ENCODE measurements around the gene ALKAL2. TPM values are rescaled to one million over a fixed set of nuclear protein-coding genes. Genes with fewer than 3 reads are reported as not detected.
A peak's percentile ranks its signal among the peaks of the same experiment; 100 is the strongest.

Gene ALKAL2
- total and polyA plus RNA-seq, 2 of the 13 experiments (the other 11 are each of a cell fraction or from before 2014, with no cell fraction given) = 0.22 to 1.7 TPM

DNA sequence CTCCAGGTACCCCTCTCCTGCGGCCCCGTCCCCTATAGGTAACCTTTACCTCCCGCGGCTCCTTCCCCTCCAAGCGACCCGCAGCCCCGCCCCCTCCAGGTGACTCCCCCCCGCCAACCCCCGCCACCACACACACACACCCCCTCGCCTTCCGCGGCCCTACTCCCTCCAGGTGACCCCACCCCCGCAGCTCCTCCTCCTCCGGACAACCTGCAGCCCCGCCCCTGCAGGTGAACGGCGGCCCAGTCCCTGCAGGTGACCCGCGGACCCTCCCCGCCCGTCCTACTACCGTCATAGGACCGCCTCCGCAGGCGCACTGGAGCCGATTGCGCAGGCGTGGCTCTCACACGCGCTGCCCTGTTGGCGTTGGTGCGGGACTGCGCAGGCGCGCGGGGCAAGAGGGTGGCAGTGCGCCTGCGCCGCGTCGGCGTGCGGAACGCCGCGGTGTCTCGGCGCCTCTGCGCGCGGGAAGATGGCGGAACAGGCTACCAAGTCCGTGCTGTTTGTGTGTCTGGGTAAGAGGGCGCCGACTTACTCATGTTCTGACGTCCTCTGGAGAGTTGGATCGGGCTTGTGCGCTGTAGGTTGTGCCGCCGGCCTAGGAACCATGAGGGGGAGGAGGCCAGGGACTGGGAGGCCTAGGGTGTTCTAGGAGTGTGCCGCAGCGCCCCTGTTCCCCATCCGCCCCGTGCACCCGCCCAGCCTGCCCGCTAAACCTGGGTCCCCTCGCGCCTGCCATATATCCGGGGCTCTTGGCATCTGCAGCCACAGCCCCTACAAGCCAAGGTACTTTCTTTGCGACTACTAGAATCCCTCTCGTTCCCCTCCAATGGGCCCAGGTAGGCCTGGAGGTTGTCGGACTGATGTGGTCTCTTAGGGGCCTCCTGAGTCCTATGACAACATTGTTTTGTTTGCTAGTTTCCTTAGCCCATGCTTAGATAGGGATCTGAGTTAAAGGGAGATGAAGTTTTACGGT lies 23.1 kb downstream of the ALKAL2 start, which contains the start of gene ACP1 (continued):
- TF ChIP-seq RBAK (CRISPR knock-in tag; IDR thresholded peaks at IDR 0.05) (no peak), ZNF605 (CRISPR knock-in tag; IDR thresholded peaks at IDR 0.05) (peak; percentile 72; the same call in 1 of the 2 replicates), RXRB (CRISPR knock-in tag; IDR thresholded peaks at IDR 0.05; ENCODE audit: borderline replicate concordance) (0 out of 2 replicates have a peak, but pooled peaks have one; percentile 31), ZNF557 (CRISPR knock-in tag; IDR thresholded peaks at IDR 0.05) (no peak), TCF7L2 (IDR thresholded peaks at IDR 0.05; ENCODE audit: low read depth, low read length) (no peak), SP4 (CRISPR knock-in tag; IDR thresholded peaks at IDR 0.05) (peak; percentile 79), ZNF562 (CRISPR knock-in tag; IDR thresholded peaks at IDR 0.05; ENCODE audit: borderline replicate concordance) (no peak), ZNF383 (CRISPR knock-in tag; IDR thresholded peaks at IDR 0.05; ENCODE audit: borderline replicate concordance) (no peak), ZNF160 (CRISPR knock-in tag; IDR thresholded peaks at IDR 0.05) (0 out of 2 replicates have a peak, but pooled peaks have one; percentile 82), MEIS1 (CRISPR knock-in tag; IDR thresholded peaks at IDR 0.05; ENCODE audit: borderline replicate concordance) (peak; percentile 29; the same call in 1 of the 2 replicates), NCOA1 (CRISPR knock-in tag; IDR thresholded peaks at IDR 0.05) (no peak), MZF1 (CRISPR knock-in tag; IDR thresholded peaks at IDR 0.05; ENCODE audit: borderline replicate concordance) (no peak), FLYWCH1 (CRISPR knock-in tag; IDR thresholded peaks at IDR 0.05) (no peak), RBM22 (optimal IDR thresholded peaks at IDR 0.05; ENCODE audit: low read length) (peak; percentile 55), SOX6 (IDR thresholded peaks at IDR 0.05) (no peak), SOX6 (CRISPR knock-in tag; IDR thresholded peaks at IDR 0.05) (peak; percentile 82), ISX (CRISPR knock-in tag; conservative IDR thresholded peaks at IDR 0.05) (no peak), ZNF776 (CRISPR knock-in tag; IDR thresholded peaks at IDR 0.05) (peak; percentile 93), ZBTB1 (CRISPR knock-in tag; IDR thresholded peaks at IDR 0.05; ENCODE audit: borderline replicate concordance) (no peak), TCF7 (IDR thresholded peaks at IDR 0.05; ENCODE audit: low read depth) (no peak), IRF2 (CRISPR knock-in tag; IDR thresholded peaks at IDR 0.05) (peak; percentile 36; the same call in 1 of the 2 replicates), ZNF30 (CRISPR knock-in tag; IDR thresholded peaks at IDR 0.05) (no peak), ZNF232 (CRISPR knock-in tag; IDR thresholded peaks at IDR 0.05; ENCODE audit: borderline replicate concordance) (peak; percentile 94)
- TF ChIP-seq, protein P1, sequence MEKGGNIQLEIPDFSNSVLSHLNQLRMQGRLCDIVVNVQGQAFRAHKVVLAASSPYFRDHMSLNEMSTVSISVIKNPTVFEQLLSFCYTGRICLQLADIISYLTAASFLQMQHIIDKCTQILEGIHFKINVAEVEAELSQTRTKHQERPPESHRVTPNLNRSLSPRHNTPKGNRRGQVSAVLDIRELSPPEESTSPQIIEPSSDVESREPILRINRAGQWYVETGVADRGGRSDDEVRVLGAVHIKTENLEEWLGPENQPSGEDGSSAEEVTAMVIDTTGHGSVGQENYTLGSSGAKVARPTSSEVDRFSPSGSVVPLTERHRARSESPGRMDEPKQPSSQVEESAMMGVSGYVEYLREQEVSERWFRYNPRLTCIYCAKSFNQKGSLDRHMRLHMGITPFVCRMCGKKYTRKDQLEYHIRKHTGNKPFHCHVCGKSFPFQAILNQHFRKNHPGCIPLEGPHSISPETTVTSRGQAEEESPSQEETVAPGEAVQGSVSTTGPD (CRISPR knock-in tag; IDR thresholded peaks at IDR 0.05) = no peak
- TF ChIP-seq, protein P2, sequence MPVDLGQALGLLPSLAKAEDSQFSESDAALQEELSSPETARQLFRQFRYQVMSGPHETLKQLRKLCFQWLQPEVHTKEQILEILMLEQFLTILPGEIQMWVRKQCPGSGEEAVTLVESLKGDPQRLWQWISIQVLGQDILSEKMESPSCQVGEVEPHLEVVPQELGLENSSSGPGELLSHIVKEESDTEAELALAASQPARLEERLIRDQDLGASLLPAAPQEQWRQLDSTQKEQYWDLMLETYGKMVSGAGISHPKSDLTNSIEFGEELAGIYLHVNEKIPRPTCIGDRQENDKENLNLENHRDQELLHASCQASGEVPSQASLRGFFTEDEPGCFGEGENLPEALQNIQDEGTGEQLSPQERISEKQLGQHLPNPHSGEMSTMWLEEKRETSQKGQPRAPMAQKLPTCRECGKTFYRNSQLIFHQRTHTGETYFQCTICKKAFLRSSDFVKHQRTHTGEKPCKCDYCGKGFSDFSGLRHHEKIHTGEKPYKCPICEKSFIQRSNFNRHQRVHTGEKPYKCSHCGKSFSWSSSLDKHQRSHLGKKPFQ (CRISPR knock-in tag; IDR thresholded peaks at IDR 0.05; ENCODE audit: insufficient replicate concordance) = peak; percentile 80
- TF ChIP-seq, protein P3, sequence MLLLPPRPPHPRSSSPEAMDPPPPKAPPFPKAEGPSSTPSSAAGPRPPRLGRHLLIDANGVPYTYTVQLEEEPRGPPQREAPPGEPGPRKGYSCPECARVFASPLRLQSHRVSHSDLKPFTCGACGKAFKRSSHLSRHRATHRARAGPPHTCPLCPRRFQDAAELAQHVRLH (CRISPR knock-in tag; IDR thresholded peaks at IDR 0.05; ENCODE audit: borderline replicate concordance, low read depth) = peak; percentile 55; the same call in 1 of the 2 replicates
- TF ChIP-seq, protein P4, sequence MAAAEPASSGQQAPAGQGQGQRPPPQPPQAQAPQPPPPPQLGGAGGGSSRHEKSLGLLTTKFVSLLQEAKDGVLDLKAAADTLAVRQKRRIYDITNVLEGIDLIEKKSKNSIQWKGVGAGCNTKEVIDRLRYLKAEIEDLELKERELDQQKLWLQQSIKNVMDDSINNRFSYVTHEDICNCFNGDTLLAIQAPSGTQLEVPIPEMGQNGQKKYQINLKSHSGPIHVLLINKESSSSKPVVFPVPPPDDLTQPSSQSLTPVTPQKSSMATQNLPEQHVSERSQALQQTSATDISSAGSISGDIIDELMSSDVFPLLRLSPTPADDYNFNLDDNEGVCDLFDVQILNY (CRISPR knock-in tag; conservative IDR thresholded peaks at IDR 0.05) = peak; percentile 85

Data from HepG2 (cell line).